Mucosa of rectum (tissue), 2 donors: ENCODE measurements around the gene C4orf50.

Experiments
- H3K27ac ChIP-seq, 2 donors: one replicate each; pipeline ENCODE4 v1.7.0; 2013; ENCODE audit warnings: inconsistent platforms in 2 of 2, low read depth in 2 of 2, low read length in 2 of 2
- H3K27me3 ChIP-seq, 2 donors: one replicate each; pipeline ENCODE4 v1.7.0; 2013; ENCODE audit warnings: low read length in 2 of 2; ENCODE audit not compliant: control insufficient read depth in 2 of 2, insufficient read depth in 2 of 2
- H3K36me3 ChIP-seq, 2 donors: one replicate each; pipeline ENCODE4 v1.7.0; 2013; ENCODE audit warnings: low read length in 2 of 2; ENCODE audit not compliant: control insufficient read depth in 2 of 2, insufficient read depth in 2 of 2
- H3K4me1 ChIP-seq, 2 donors: one replicate each; pipeline ENCODE4 v1.7.0; 2013; ENCODE audit warnings: low read length in 2 of 2, mild to moderate bottlenecking in 1 of 2; ENCODE audit not compliant: control insufficient read depth in 2 of 2, insufficient read depth in 2 of 2
- H3K4me3 ChIP-seq, 2 donors: one replicate each; pipeline ENCODE4 v1.7.0; 2013; ENCODE audit warnings: low read length in 2 of 2
- H3K9ac ChIP-seq, 2 donors: one replicate each; pipeline ENCODE4 v1.7.0; 2013; ENCODE audit warnings: low read length in 2 of 2, low read depth in 1 of 2, mild to moderate bottlenecking in 1 of 2
- H3K9me3 ChIP-seq, 2 donors: one replicate each; pipeline ENCODE4 v1.7.0; 2013; ENCODE audit warnings: low read length in 2 of 2; ENCODE audit not compliant: control insufficient read depth in 2 of 2
- donor health status: healthy.
- donor health status: Normal muscosa, but diverticular disease.

The C4orf50 gene

DNA sequence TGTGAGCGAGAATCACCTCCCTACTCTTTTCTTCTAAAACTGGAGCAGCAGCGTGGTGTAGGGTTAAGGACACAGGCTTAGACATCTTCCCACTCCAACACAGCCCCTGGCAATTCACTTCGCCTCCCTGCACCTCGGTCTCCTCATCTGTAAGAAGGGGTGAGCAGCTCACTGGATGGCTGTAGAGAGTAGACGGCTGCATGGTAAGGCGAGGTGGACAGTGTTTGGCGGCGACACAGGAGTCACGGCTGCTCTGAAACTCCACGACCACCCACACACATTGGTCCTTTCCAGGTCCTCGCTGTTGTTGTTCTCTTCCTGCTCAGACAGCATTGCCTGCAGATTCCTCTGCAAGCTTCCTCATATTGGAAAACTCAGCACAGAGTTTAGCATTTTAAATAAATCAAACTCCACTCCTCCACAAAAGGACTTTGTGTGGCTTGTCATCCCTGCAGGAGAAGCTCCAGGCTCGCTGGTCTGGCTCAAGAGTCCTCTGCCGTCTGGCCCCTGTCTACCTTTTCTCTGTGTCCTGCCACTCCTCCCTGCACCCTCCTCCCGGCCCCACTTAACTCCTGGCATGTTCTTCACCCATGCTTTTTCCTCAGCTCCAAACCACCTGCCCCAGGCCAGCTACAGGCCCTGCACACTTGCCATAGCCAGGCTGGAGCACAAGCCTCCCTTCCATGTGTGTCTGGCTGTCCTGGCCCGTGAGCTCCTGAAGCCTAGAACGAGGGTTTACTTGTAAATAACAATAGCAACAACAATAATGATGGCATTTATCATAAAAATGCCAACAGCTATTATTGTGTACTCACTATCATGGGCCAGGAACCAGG is 84.0 kb downstream of the C4orf50 start:
- no peaks in the 10 kb centered on the region for H3K36me3 ChIP-seq
- no peak overlapping the region for H3K4me3 ChIP-seq
- H3K27me3 ChIP-seq: peaks cover 0 to 6% of the 10 kb centered on the region in 2 donors
- H3K27ac ChIP-seq: no peak overlapping the region
- no peaks in the 10 kb centered on the region for H3K4me1 ChIP-seq
- no peak overlapping the region for H3K9ac ChIP-seq
- no peaks in the 10 kb centered on the region for H3K9me3 ChIP-seq

- no peak overlapping the region for H3K27ac ChIP-seq
- no peaks in the 10 kb centered on the region for H3K36me3 ChIP-seq
- no peak overlapping the region for H3K4me3 ChIP-seq
Observed at GRCh38 chr4:5933116-5933515, 85.1 kb downstream of the C4orf50 start.

GRCh38 chr4:5932035-5932568 is 86.1 kb downstream of the C4orf50 start:
- Histone ChIP-seq H3K27ac (no peak overlapping the region), H3K4me1 (no peaks in the 10 kb centered on the region), H3K9ac (no peak overlapping the region), H3K4me3 (no peak overlapping the region), H3K27me3 (peaks cover 2 to 6% of the 10 kb centered on the region in 2 donors), H3K36me3 (no peaks in the 10 kb centered on the region), H3K9me3 (no peaks in the 10 kb centered on the region)

More at GRCh38 chr4:5933116-5933515, 85.1 kb downstream of the C4orf50 start:
- peaks cover 2 to 6% of the 10 kb centered on the region in 2 donors for H3K27me3 ChIP-seq
- no peaks in the 10 kb centered on the region for H3K4me1 ChIP-seq
- H3K9me3 ChIP-seq: no peaks in the 10 kb centered on the region
- H3K9ac ChIP-seq: no peak overlapping the region

GRCh38 chr4:5931526-5931925 is 86.7 kb downstream of the C4orf50 start:
- no peak overlapping the region for H3K4me3 ChIP-seq
- no peak overlapping the region for H3K27ac ChIP-seq
- H3K9me3 ChIP-seq: no peaks in the 10 kb centered on the region
- no peaks in the 10 kb centered on the region for H3K36me3 ChIP-seq
- H3K9ac ChIP-seq: no peak overlapping the region
- no peaks in the 10 kb centered on the region for H3K4me1 ChIP-seq
- H3K27me3 ChIP-seq: peaks cover 2 to 6% of the 10 kb centered on the region in 2 donors

GRCh38 chr4:5930876-5931275 is 87.4 kb downstream of the C4orf50 start:
- Histone ChIP-seq H3K4me3 (no peak overlapping the region), H3K9me3 (no peaks in the 10 kb centered on the region), H3K4me1 (no peaks in the 10 kb centered on the region), H3K27me3 (peaks cover 2 to 6% of the 10 kb centered on the region in 2 donors), H3K36me3 (no peaks in the 10 kb centered on the region), H3K9ac (no peak overlapping the region), H3K27ac (no peak overlapping the region)

DNA sequence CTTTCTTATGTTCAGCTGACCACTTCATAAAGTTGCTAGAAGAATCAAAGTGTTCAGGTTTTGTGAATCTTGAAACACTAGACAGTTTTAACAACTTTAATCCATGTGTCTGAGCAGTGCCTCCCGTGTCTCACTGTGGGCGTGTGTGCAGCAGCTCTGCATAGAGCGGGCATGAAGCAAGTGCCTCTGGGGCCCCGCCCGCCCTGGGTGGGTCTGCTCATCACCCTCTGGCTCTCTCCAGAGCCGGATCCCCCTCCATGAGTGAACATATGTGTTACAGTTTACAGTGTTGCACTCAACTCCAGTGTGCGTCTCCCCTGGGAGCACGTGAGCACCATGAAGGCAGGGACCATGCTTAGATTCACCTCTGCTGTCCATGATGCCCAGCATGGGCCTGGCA is 87.8 kb downstream of the C4orf50 start:
- H3K4me1 ChIP-seq: no peaks in the 10 kb centered on the region
- peaks cover 2 to 6% of the 10 kb centered on the region in 2 donors for H3K27me3 ChIP-seq
- H3K9ac ChIP-seq: no peak overlapping the region
- no peaks in the 10 kb centered on the region for H3K9me3 ChIP-seq
- H3K27ac ChIP-seq: no peak overlapping the region
- no peak overlapping the region for H3K4me3 ChIP-seq
- H3K36me3 ChIP-seq: no peaks in the 10 kb centered on the region

- Histone ChIP-seq H3K27me3 (peaks cover 2 to 4% of the 10 kb centered on the region in 2 donors), H3K36me3 (no peaks in the 10 kb centered on the region), H3K9me3 (no peaks in the 10 kb centered on the region), H3K27ac (no peak overlapping the region), H3K9ac (no peak overlapping the region), H3K4me3 (no peak overlapping the region), H3K4me1 (no peaks in the 10 kb centered on the region)
Observed at GRCh38 chr4:5928844-5929420, 89.3 kb downstream of the C4orf50 start.

GRCh38 chr4:5928274-5928673 is 90.0 kb downstream of the C4orf50 start:
- no peaks in the 10 kb centered on the region for H3K4me1 ChIP-seq
- no peaks in the 10 kb centered on the region for H3K9me3 ChIP-seq
- H3K9ac ChIP-seq: no peak overlapping the region
- no peak overlapping the region for H3K27ac ChIP-seq
- H3K4me3 ChIP-seq: no peak overlapping the region
- peaks cover 2 to 4% of the 10 kb centered on the region in 2 donors for H3K27me3 ChIP-seq
- H3K36me3 ChIP-seq: no peaks in the 10 kb centered on the region

DNA sequence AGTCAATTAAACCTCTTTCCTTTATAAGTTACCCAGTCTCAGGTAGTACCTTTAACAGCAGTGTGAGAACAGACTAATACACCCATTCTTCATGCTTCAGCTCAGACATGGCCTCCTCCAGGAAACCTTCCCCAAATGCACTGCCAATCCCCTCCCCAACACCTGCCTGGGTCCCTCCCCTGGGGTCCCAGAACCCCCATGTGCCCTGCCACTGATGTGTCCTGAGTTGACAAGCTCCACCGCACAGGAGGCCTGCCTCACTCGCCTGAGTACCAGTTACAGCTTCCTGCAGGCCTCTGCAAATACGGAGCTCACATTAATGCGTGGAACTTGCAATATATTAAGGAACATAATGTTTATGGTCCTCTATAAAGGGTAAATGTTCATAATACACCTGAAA is 90.5 kb downstream of the C4orf50 start:
- Histone ChIP-seq H3K9me3 (no peaks in the 10 kb centered on the region), H3K9ac (no peak overlapping the region), H3K27me3 (peaks cover 2 to 4% of the 10 kb centered on the region in 2 donors), H3K4me3 (no peak overlapping the region), H3K27ac (no peak overlapping the region), H3K36me3 (no peaks in the 10 kb centered on the region), H3K4me1 (no peaks in the 10 kb centered on the region)

GRCh38 chr4:5927116-5927515 is 91.1 kb downstream of the C4orf50 start:
- no peak overlapping the region for H3K27ac ChIP-seq
- peaks cover 2 to 4% of the 10 kb centered on the region in 2 donors for H3K27me3 ChIP-seq
- no peaks in the 10 kb centered on the region for H3K4me1 ChIP-seq
- no peak overlapping the region for H3K9ac ChIP-seq
- no peaks in the 10 kb centered on the region for H3K9me3 ChIP-seq
- H3K36me3 ChIP-seq: no peaks in the 10 kb centered on the region
- H3K4me3 ChIP-seq: no peak overlapping the region
